ENCODE data around the gene ELF1. TPM values are rescaled to one million over a fixed set of nuclear protein-coding genes. Genes with fewer than 3 reads are reported as not detected.

The ELF1 gene
- total and polyA plus RNA-seq, 2 of the 8 experiments (the other 6 are each of a cell fraction or from before 2014, with no cell fraction given): 5.6 to 18.2 TPM

DNA sequence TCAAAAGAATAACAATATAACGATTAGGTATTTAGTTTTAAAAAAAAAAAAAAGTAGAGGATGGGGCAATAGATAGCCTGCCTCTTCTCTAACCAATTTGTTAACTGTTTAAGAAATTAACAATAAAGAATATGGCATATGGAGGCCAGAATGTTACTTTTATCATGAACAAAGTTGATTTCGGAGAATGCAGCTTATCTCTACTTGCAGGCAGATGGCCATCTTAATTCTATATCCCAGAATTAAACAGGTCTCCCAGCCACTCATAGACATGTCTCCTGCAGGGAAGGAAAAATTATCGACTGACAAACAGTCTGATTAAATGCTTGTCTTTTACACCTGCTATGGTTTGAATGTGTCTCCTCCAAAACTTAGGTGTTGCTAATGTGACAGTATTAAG lies 133.1 kb downstream of the ELF1 start (continued):
- TF ChIP-seq KDM5A (IDR thresholded peaks at IDR 0.05; ENCODE audit: low read length): no peak
- TF ChIP-seq GABPA (IDR thresholded peaks at IDR 0.05; ENCODE audit: borderline replicate concordance, insufficient read depth, low read length): no peak
- TF ChIP-seq CHD7 (IDR thresholded peaks at IDR 0.05; ENCODE audit: insufficient replicate concordance, low read length): no peak
